Spleen (tissue), 7 donors: ENCODE results near the gene TRIM47.
A peak's percentile ranks its signal among the peaks of the same experiment; 100 is the strongest.

Experiments used
- POLR2A ChIP-seq, 3 donors: fragments of 450-650 bp; IDR thresholded peaks; one replicate each; pipeline ENCODE4 v1.5.1; 2017; ENCODE audit warnings: antibody characterized with exemption in 3 of 3, mild to moderate bottlenecking in 1 of 3
- POLR2AphosphoS5 ChIP-seq, 3 donors: sonication (generic); formaldehyde crosslinking; IDR thresholded peaks; one replicate each; pipeline ENCODE4 v1.5.1; 2017; ENCODE audit warnings: antibody characterized with exemption in 3 of 3
- TF ChIP-seq, protein P1 (sequence below), 11 experiments: fragments of 200-600 bp in 7 of 11; fragments of 450-650 bp in 4 of 11; sonication (generic) in 4 of 11; IDR thresholded peaks in 8 of 11; conservative IDR thresholded peaks in 3 of 11; 1 replicate in 7 of 11; 2 replicates in 4 of 11; pipeline versions ENCODE4 v1.4.0 to v1.8.0; 2016 to 2021; ENCODE audit warnings: antibody characterized with exemption in 11 of 11, inconsistent platforms in 4 of 11, mild to moderate bottlenecking in 1 of 11
- donor health status: DM: no; HTN: no; CAD: no; lungs with moderate emphysema.
- donor health status: DM: no; HTN: no; CAD: no.
- donor health status: DM: no; HTN: no; CAD: no.

DNA sequence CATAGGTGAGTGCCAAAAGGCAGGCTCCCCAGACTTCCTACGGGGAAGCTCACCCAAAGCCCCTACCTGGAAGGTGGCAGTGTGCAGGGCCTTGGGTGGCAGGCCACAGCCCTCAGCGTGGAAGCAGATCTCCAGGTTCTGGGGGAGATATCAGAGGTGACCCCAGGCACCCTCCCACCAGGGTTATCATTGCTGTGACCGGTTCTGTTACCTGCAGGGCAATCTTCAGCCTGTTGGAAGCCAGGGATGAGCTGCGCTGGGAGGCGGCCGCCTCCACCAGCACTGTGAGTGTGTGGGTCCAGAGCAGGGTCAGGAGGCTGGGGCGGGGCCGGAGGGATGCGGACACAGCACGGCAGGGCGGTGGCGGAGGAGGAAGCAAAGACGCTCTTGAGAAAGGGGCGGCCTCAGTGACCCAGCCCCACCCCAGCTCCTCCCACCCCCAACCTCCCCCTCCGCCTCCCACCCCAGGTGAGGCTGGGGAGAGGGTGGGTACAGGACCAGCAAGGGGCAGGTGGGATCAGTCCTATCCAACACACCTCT lies 47.3 kb downstream of the TRIM47 start:
- TF ChIP-seq POLR2A (IDR thresholded peaks at IDR 0.05) (no peak), POLR2AphosphoS5 (IDR thresholded peaks at IDR 0.05) (peak in 1 of 3 donors; percentile 23)
- TF ChIP-seq, protein P1, sequence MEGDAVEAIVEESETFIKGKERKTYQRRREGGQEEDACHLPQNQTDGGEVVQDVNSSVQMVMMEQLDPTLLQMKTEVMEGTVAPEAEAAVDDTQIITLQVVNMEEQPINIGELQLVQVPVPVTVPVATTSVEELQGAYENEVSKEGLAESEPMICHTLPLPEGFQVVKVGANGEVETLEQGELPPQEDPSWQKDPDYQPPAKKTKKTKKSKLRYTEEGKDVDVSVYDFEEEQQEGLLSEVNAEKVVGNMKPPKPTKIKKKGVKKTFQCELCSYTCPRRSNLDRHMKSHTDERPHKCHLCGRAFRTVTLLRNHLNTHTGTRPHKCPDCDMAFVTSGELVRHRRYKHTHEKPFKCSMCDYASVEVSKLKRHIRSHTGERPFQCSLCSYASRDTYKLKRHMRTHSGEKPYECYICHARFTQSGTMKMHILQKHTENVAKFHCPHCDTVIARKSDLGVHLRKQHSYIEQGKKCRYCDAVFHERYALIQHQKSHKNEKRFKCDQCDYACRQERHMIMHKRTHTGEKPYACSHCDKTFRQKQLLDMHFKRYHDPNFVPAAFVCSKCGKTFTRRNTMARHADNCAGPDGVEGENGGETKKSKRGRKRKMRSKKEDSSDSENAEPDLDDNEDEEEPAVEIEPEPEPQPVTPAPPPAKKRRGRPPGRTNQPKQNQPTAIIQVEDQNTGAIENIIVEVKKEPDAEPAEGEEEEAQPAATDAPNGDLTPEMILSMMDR (IDR thresholded peaks at IDR 0.05 in 8 of 11, conservative IDR thresholded peaks at IDR 0.05 in 3 of 11): no peak
